Measurements from ENCODE around the gene GZMH. TPM values are rescaled to one million over a fixed set of nuclear protein-coding genes. Genes with fewer than 3 reads are reported as not detected.
"Not testable (repeated sequence)": the region's sequence is repeated elsewhere in the genome, so short reads cannot be mapped to it uniquely, and the experiment has no call there.

GZMH gene
- total RNA-seq, 1 experiment from 2014 or later: not detected

DNA sequence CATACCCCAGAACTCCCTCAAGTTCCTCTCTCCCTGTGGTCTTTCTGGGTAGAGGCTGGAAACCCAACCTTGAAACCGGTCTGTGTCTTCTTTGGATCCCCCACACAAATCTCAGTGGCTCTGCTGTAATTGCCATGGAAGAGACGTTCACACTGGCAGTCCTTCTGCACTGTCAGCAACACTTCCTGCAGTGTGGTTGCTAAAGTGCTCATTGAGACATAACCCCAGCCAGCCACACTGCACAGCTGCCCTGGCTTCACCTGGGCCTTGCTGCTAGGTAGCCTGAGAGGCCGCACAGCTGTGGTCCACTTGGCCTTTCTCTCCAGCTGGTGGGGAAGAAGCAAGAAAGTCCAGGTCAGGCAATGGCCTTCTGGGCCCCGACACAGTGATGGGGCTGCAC, 2.4 kb downstream of the GZMH start:
- Histone ChIP-seq H2AFZ (ENCODE audit: low read length) (no peak overlapping the region), H3K4me1 (ENCODE audit: low read length) (no peaks in the 10 kb centered on the region), H3K9ac (ENCODE audit: low read length) (no peak overlapping the region), H3K27me3 (ENCODE audit: low read length) (no peaks in the 10 kb centered on the region), H4K20me1 (ENCODE audit: insufficient read depth, low read depth, low read length) (no peaks in the 10 kb centered on the region), H3K27ac (ENCODE audit: low read length) (no peak overlapping the region), H3K4me2 (ENCODE audit: low read depth, low read length, poor library complexity, severe bottlenecking) (no peak overlapping the region), H3K9me2 (replicated peaks; ENCODE audit: insufficient read depth, low read length) (no peaks in the 10 kb centered on the region), H3K4me3 (ENCODE audit: low read length) (no peak overlapping the region), H3K79me2 (ENCODE audit: low read length) (no peaks in the 10 kb centered on the region), H3K36me3 (ENCODE audit: insufficient read depth, low read length) (no peaks in the 10 kb centered on the region), H3K9me3 (ENCODE audit: low read length) (no peaks in the 10 kb centered on the region)
- DNase-seq: no peak

GRCh38 chr14:24606297-24606696, 3.2 kb downstream of the GZMH start:
- Histone ChIP-seq H3K9ac (ENCODE audit: low read length) (no peak overlapping the region), H2AFZ (ENCODE audit: low read length) (no peak overlapping the region), H3K79me2 (ENCODE audit: low read length) (no peaks in the 10 kb centered on the region), H3K4me1 (ENCODE audit: low read length) (no peaks in the 10 kb centered on the region), H3K4me2 (ENCODE audit: low read depth, low read length, poor library complexity, severe bottlenecking) (no peak overlapping the region), H3K36me3 (ENCODE audit: insufficient read depth, low read length) (no peaks in the 10 kb centered on the region), H3K4me3 (ENCODE audit: low read length) (no peak overlapping the region), H3K27ac (ENCODE audit: low read length) (no peak overlapping the region), H3K9me3 (ENCODE audit: low read length) (no peaks in the 10 kb centered on the region), H4K20me1 (ENCODE audit: insufficient read depth, low read depth, low read length) (no peaks in the 10 kb centered on the region), H3K9me2 (replicated peaks; ENCODE audit: insufficient read depth, low read length) (no peaks in the 10 kb centered on the region), H3K27me3 (ENCODE audit: low read length) (no peaks in the 10 kb centered on the region)
- DNase-seq: no peak

GRCh38 chr14:24605435-24606190, 3.9 kb downstream of the GZMH start:
- H3K9me2 ChIP-seq (replicated peaks; ENCODE audit: insufficient read depth, low read length): no peaks in the 10 kb centered on the region
- H3K4me2 ChIP-seq (ENCODE audit: low read depth, low read length, poor library complexity, severe bottlenecking): no peak overlapping the region
- no peaks in the 10 kb centered on the region for H4K20me1 ChIP-seq (ENCODE audit: insufficient read depth, low read depth, low read length)
- H3K4me3 ChIP-seq (ENCODE audit: low read length): no peak overlapping the region
- no peaks in the 10 kb centered on the region for H3K9me3 ChIP-seq (ENCODE audit: low read length)
- H3K27ac ChIP-seq (ENCODE audit: low read length): no peak overlapping the region
- H2AFZ ChIP-seq (ENCODE audit: low read length): no peak overlapping the region
- DNase-seq: peak; percentile 88
- no peaks in the 10 kb centered on the region for H3K36me3 ChIP-seq (ENCODE audit: insufficient read depth, low read length)
- H3K79me2 ChIP-seq (ENCODE audit: low read length): no peaks in the 10 kb centered on the region
- no peak overlapping the region for H3K9ac ChIP-seq (ENCODE audit: low read length)
- H3K4me1 ChIP-seq (ENCODE audit: low read length): no peaks in the 10 kb centered on the region
- H3K27me3 ChIP-seq (ENCODE audit: low read length): no peaks in the 10 kb centered on the region

DNA sequence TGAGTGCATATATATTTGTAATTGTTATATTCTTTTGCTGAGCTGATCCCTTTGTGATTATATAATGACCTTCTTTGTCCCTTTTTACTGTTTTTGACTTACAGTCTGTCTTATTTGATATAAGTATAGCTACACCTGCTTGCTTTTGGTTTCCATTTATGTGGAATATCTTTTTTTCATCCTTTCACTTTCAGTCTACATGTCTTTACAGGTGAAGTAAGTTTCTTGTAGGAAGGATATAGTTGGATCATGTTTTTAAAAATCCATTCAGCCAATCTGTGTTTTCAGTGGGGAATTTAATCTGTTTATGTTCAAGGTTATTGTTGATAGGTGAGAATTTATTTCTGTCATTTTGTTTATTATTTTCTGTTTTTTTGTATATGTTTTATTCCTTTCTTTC, 12.1 kb downstream of the GZMH start:
- H3K9ac ChIP-seq (ENCODE audit: low read length): no peak overlapping the region
- no peaks in the 10 kb centered on the region for H3K9me2 ChIP-seq (replicated peaks; ENCODE audit: insufficient read depth, low read length)
- no peak overlapping the region for H3K4me2 ChIP-seq (ENCODE audit: low read depth, low read length, poor library complexity, severe bottlenecking)
- no peaks in the 10 kb centered on the region for H4K20me1 ChIP-seq (ENCODE audit: insufficient read depth, low read depth, low read length)
- H3K36me3 ChIP-seq (ENCODE audit: insufficient read depth, low read length): no peaks in the 10 kb centered on the region
- no peaks in the 10 kb centered on the region for H3K9me3 ChIP-seq (ENCODE audit: low read length)
- H3K79me2 ChIP-seq (ENCODE audit: low read length): no peaks in the 10 kb centered on the region
- H3K4me1 ChIP-seq (ENCODE audit: low read length): no peaks in the 10 kb centered on the region
- no peak overlapping the region for H3K27ac ChIP-seq (ENCODE audit: low read length)
- H3K27me3 ChIP-seq (ENCODE audit: low read length): no peaks in the 10 kb centered on the region
- H3K4me3 ChIP-seq (ENCODE audit: low read length): no peak overlapping the region
- no peak overlapping the region for H2AFZ ChIP-seq (ENCODE audit: low read length)
- DNase-seq: no peak

DNA sequence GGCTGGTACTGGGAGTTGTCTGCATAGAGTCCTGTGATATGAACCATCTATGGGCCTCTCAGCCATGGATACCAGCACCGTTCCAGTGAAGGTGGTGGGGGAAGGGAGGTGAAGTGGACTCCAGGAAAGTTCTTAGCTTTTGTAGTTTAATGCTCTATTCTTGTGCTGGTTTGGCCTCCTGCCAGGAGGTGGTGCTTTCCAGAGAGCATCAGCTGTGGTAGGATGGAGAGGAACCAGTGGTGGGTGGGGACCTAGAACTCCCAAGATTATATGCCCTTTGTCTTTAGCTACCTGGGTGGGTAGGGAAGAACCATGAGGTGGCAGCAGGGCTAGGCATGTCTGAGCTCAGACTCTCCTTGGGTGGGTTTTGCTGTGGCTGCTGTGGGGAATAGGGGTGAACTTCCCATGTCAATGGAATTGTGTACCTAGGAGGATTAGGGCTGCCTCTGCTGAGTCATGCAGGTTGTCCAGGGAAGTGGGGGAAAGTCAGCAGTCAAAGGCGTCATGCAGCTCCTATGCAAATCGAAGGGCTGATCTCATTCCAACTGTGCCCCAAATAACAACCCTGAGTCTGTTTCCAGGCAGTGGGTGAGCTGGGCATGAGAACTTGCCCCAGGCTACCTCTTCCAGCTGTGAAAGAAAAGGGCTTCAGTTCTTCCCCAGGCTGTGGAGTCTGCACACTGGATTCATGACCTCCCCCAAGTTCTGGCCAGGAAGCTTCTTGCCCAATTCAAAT, 14.2 kb downstream of the GZMH start:
- H3K9me3 ChIP-seq (ENCODE audit: low read length): no peaks in the 10 kb centered on the region
- H3K27me3 ChIP-seq (ENCODE audit: low read length): no peaks in the 10 kb centered on the region
- no peak overlapping the region for H3K4me2 ChIP-seq (ENCODE audit: low read depth, low read length, poor library complexity, severe bottlenecking)
- H3K4me3 ChIP-seq (ENCODE audit: low read length): no peak overlapping the region
- H3K9me2 ChIP-seq (replicated peaks; ENCODE audit: insufficient read depth, low read length): no peaks in the 10 kb centered on the region
- no peak overlapping the region for H2AFZ ChIP-seq (ENCODE audit: low read length)
- no peak overlapping the region for H3K27ac ChIP-seq (ENCODE audit: low read length)
- no peaks in the 10 kb centered on the region for H3K79me2 ChIP-seq (ENCODE audit: low read length)
- H3K4me1 ChIP-seq (ENCODE audit: low read length): no peaks in the 10 kb centered on the region
- no peak for DNase-seq
- H4K20me1 ChIP-seq (ENCODE audit: insufficient read depth, low read depth, low read length): no peaks in the 10 kb centered on the region
- H3K36me3 ChIP-seq (ENCODE audit: insufficient read depth, low read length): no peaks in the 10 kb centered on the region
- H3K9ac ChIP-seq (ENCODE audit: low read length): no peak overlapping the region

- H3K36me3 ChIP-seq (ENCODE audit: insufficient read depth, low read length); H3K27me3 ChIP-seq (ENCODE audit: low read length); H3K79me2 ChIP-seq (ENCODE audit: low read length); DNase-seq; H3K9me2 ChIP-seq (replicated peaks; ENCODE audit: insufficient read depth, low read length); H3K9ac ChIP-seq (ENCODE audit: low read length); H3K4me2 ChIP-seq (ENCODE audit: low read depth, low read length, poor library complexity, severe bottlenecking); H3K27ac ChIP-seq (ENCODE audit: low read length); H3K4me1 ChIP-seq (ENCODE audit: low read length); H2AFZ ChIP-seq (ENCODE audit: low read length); H4K20me1 ChIP-seq (ENCODE audit: insufficient read depth, low read depth, low read length); H3K4me3 ChIP-seq (ENCODE audit: low read length); H3K9me3 ChIP-seq (ENCODE audit: low read length): not testable (repeated sequence)
These were observed 18.5 kb downstream of the GZMH start for GRCh38 chr14:24591004-24591403.

- not testable (repeated sequence) for H2AFZ ChIP-seq (ENCODE audit: low read length); H3K9me2 ChIP-seq (replicated peaks; ENCODE audit: insufficient read depth, low read length); H3K4me3 ChIP-seq (ENCODE audit: low read length); H3K36me3 ChIP-seq (ENCODE audit: insufficient read depth, low read length); H3K79me2 ChIP-seq (ENCODE audit: low read length); H3K27me3 ChIP-seq (ENCODE audit: low read length); H3K4me1 ChIP-seq (ENCODE audit: low read length); H3K9ac ChIP-seq (ENCODE audit: low read length); H4K20me1 ChIP-seq (ENCODE audit: insufficient read depth, low read depth, low read length); H3K9me3 ChIP-seq (ENCODE audit: low read length); DNase-seq; H3K4me2 ChIP-seq (ENCODE audit: low read depth, low read length, poor library complexity, severe bottlenecking); H3K27ac ChIP-seq (ENCODE audit: low read length)
These were observed 25.1 kb downstream of the GZMH start for GRCh38 chr14:24584402-24584801.

DNA sequence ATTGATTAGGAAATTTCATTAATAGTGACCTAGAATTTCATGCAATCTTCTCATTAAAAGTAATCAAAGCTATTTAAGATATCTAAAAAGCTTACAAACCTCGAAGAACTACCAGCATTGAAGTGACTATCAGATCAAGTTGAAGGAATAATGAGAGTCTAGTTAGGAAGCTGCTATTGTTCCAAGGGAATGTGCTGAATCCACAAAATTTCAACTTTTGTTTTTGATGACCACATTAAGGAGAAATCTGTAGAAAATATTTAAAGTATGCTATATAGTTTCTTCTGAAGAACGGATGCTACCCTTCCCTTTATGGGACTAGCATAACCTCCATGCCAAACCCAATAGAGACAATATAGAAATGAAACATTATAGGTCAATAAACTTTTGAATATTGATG, 30.9 kb downstream of the GZMH start:
- Histone ChIP-seq H3K36me3 (ENCODE audit: insufficient read depth, low read length) (no peaks in the 10 kb centered on the region), H3K79me2 (ENCODE audit: low read length) (no peaks in the 10 kb centered on the region), H3K4me1 (ENCODE audit: low read length) (no peaks in the 10 kb centered on the region), H3K4me2 (ENCODE audit: low read depth, low read length, poor library complexity, severe bottlenecking) (no peak overlapping the region), H3K27me3 (ENCODE audit: low read length) (no peaks in the 10 kb centered on the region), H3K9ac (ENCODE audit: low read length) (no peak overlapping the region), H4K20me1 (ENCODE audit: insufficient read depth, low read depth, low read length) (no peaks in the 10 kb centered on the region), H2AFZ (ENCODE audit: low read length) (no peak overlapping the region), H3K9me3 (ENCODE audit: low read length) (no peaks in the 10 kb centered on the region), H3K27ac (ENCODE audit: low read length) (no peak overlapping the region), H3K4me3 (ENCODE audit: low read length) (no peak overlapping the region), H3K9me2 (replicated peaks; ENCODE audit: insufficient read depth, low read length) (no peaks in the 10 kb centered on the region)
- DNase-seq: no peak
